ENCODE results near the gene TRMT10B.

Gene TRMT10B

DNA sequence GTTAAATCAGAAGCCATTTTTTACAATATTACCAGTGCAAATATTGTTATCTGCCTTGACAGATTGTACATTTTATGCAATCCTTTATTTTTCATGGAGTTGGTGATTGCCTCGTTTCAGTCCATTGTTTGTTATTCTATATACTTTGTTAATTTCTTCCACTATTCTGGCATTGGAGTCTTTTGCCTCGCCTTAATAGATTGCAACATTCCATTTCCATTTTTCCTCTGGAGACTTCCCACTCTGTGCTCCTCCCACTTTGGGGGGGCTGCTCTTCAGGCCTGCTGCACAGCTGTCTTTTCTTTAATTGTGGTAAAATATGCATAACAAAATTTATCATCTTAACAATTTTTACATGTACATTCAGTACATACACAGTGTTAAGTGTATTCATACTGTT, 42.6 kb downstream of the TRMT10B start:
- no peak for TF ChIP-seq CTCF (IDR thresholded peaks at IDR 0.05; ENCODE audit: low read depth, low read length, missing control alignments)
- Histone ChIP-seq H3K36me3 (replicated peaks) (no peaks in the 10 kb centered on the region), H3K4me3 (ENCODE audit: low read depth, low read length) (no peak overlapping the region), H3K27me3 (replicated peaks) (no peaks in the 10 kb centered on the region), H3K27ac (no peak overlapping the region)
- no peak for DNase-seq
- in situ Hi-C loops (cut with HindIII; ENCODE audit: low pct_ligation_motif_present, low sequenced_read_pairs), result no loop called here

GRCh38 chr9:37798677-37799076, 45.1 kb downstream of the TRMT10B start:
- no peak for TF ChIP-seq CTCF (IDR thresholded peaks at IDR 0.05; ENCODE audit: low read depth, low read length, missing control alignments)
- no peak for DNase-seq
- in situ Hi-C loops (cut with HindIII; ENCODE audit: low pct_ligation_motif_present, low sequenced_read_pairs), result no loop called here
- Histone ChIP-seq H3K27me3 (replicated peaks) (no peaks in the 10 kb centered on the region), H3K4me3 (ENCODE audit: low read depth, low read length) (no peak overlapping the region), H3K36me3 (replicated peaks) (no peaks in the 10 kb centered on the region), H3K27ac (no peak overlapping the region)

GRCh38 chr9:37800631-37801286, 47.2 kb downstream of the TRMT10B start, which contains the start of gene DCAF10:
TSS of gene DCAF10 (plus strand) at chr9:37800797. CDS start at chr9:37800867, 70 bp downstream.
- Histone ChIP-seq H3K36me3 (replicated peaks) (no peaks in the 10 kb centered on the region), H3K27ac (peak within 1 kb of the TSS; percentile 62), H3K4me3 (ENCODE audit: low read depth, low read length) (peak within 1 kb of the TSS; percentile 96), H3K27me3 (replicated peaks) (no peaks in the 10 kb centered on the region)
- in situ Hi-C loops (cut with HindIII; ENCODE audit: low pct_ligation_motif_present, low sequenced_read_pairs), result no loop called here
- TF ChIP-seq CTCF (IDR thresholded peaks at IDR 0.05; ENCODE audit: low read depth, low read length, missing control alignments), result no peak
- DNase-seq, result peak; percentile 73

DNA sequence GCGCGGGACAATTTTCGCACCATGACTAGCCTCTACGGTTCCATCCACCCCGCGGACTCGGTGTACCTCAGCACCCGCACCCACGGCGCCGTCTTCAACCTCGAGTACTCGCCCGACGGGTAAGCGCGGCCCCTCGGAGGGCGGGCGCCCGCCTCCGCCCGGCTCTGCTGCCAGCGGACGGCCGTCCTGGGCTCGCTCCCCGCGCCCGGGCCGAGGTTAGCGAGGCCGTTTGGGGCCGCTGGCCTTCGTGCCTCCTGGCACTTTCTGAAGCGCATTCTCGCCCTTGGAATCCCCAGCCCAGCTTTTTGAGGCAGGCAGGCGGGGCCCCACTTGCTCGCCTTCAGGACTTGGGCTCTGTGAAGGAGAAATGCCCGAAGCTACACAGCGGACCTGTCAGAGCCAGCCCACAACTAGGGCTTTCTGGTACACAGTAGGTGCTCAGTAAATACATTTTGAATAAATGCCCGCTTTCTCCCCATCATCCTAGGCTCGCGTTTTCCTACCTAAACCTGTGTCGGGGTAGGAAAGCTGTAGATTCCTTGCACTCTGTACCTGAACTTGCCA, 47.8 kb downstream of the TRMT10B start:
- Histone ChIP-seq H3K4me3 (ENCODE audit: low read depth, low read length) (peak overlapping the region; percentile 96), H3K27me3 (replicated peaks) (no peaks in the 10 kb centered on the region), H3K27ac (peak overlapping the region; percentile 62), H3K36me3 (replicated peaks) (no peaks in the 10 kb centered on the region)
- DNase-seq, result no peak
- TF ChIP-seq CTCF (IDR thresholded peaks at IDR 0.05; ENCODE audit: low read depth, low read length, missing control alignments), result no peak
- in situ Hi-C loops (cut with HindIII; ENCODE audit: low pct_ligation_motif_present, low sequenced_read_pairs), result no loop called here

GRCh38 chr9:37801959-37802711, 48.5 kb downstream of the TRMT10B start:
- in situ Hi-C loops (cut with HindIII; ENCODE audit: low pct_ligation_motif_present, low sequenced_read_pairs), result no loop called here
- Histone ChIP-seq H3K4me3 (ENCODE audit: low read depth, low read length) (peak overlapping the region; percentile 96), H3K27ac (no peak overlapping the region), H3K36me3 (replicated peaks) (no peaks in the 10 kb centered on the region), H3K27me3 (replicated peaks) (no peaks in the 10 kb centered on the region)
- no peak for TF ChIP-seq CTCF (IDR thresholded peaks at IDR 0.05; ENCODE audit: low read depth, low read length, missing control alignments)
- DNase-seq, result no peak

All from brain microvascular endothelial cell (primary cell).